ENCODE data around the gene KIAA1671. TPM values are rescaled to one million over a fixed set of nuclear protein-coding genes. Genes with fewer than 3 reads are reported as not detected.

The KIAA1671 gene
- total and polyA plus RNA-seq, 9 of the 15 experiments (the other 6 are each of a cell fraction or from before 2014, with no cell fraction given): under 0.01 to 0.11 (median 0.02) TPM; not detected in 5

DNA sequence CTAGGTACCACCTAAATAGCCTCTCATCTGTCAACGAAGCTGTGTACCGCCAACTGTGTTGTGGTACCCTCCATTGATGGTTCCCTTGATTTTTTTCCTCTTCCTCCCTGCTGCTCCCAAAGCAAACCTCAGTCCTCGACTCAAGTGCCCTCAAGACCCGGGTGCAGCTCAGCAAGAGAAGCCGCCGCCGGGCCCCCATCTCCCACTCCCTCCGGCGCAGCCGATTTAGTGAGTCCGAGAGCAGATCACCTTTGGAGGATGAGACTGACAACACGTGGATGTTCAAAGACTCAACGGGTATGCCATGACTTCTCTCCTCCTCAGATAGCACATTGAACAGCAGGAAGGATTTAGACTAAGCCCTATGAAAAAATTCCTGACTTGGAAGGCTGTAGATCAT is 224.7 kb downstream of the KIAA1671 start (continued):
- TF ChIP-seq ARID2 (IDR thresholded peaks at IDR 0.05) (no peak), SRSF7 (optimal IDR thresholded peaks at IDR 0.05; ENCODE audit: low read depth, low read length) (no peak)

DNA sequence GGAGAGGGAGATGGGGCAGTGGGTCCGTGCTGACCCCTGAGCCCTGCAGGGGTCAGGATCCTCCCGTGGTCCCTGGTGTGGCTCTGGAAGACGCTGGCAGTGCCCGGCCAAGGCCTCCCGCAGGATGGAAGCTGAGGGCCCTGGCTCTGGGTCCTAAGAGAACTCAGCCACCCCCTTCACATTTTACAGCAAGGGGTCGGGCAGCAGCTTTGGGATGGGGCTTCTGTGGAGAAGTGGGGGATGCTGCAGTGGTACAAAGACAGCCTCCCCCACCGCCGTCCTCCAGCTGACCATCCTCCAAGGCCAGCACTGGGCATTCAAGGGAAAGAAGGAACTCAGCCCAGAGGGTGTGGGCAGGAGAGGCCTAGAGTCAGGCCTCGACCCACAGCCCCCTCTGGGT is 225.4 kb downstream of the KIAA1671 start:
- H2AFZ ChIP-seq (ENCODE audit: low read depth, low read length): no peak overlapping the region
- H3K9me3 ChIP-seq (replicated peaks; ENCODE audit: control insufficient read depth, insufficient read depth, low read depth, low read length): no peaks in the 10 kb centered on the region
- BruUV-seq (replicated peaks): no TSS peak
- no peaks in the 10 kb centered on the region for H3K36me3 ChIP-seq (ENCODE audit: control insufficient read depth, insufficient read depth, low read length)
- no peak overlapping the region for H3K4me3 ChIP-seq
- no peaks in the 10 kb centered on the region for H3K79me2 ChIP-seq (ENCODE audit: control insufficient read depth, insufficient read depth, low read length)
- no peak for FAIRE-seq
- no peak for DNase-seq (ENCODE audit: extremely low read depth in 1 of 4, low spot score in 3 of 4)
- H3K9ac ChIP-seq (ENCODE audit: insufficient read depth in 1 of 2, low read depth in 2 of 2, low read length in 2 of 2): no peak overlapping the region
- H3K27ac ChIP-seq (ENCODE audit: extremely low read depth, low read depth, low read length): no peak overlapping the region
- in situ Hi-C loops (cut with MboI) (no loop called here), intact Hi-C loops (cut with micrococcal nuclease) (no loop called here)
- H3K4me2 ChIP-seq (ENCODE audit: insufficient read depth, low read length): no peak overlapping the region
- WGBS (ENCODE audit: insufficient coverage, low coverage, missing lambda C conversion rate): 0% methylated on average over 3 of the region's 9 CpGs
- H3K27me3 ChIP-seq (ENCODE audit: control insufficient read depth in 2 of 2, insufficient read depth in 2 of 2, low read length in 2 of 2): peaks cover 0 to 10% of the 10 kb centered on the region in 2 experiments; a peak in 3 of 5 replicates
- POLR2A ChIA-PET: no interaction called here
- H3K4me1 ChIP-seq (replicated peaks in 1 of 2; ENCODE audit: control insufficient read depth in 2 of 2, insufficient read depth in 2 of 2, low read length in 2 of 2): no peaks in the 10 kb centered on the region
- CTCF ChIA-PET (ENCODE audit: low intra/inter-chr PET ratio): no interaction called here
- no peaks in the 10 kb centered on the region for H3K9me1 ChIP-seq (ENCODE audit: control insufficient read depth, insufficient read depth, low read length)
- TF ChIP-seq, protein P1, sequence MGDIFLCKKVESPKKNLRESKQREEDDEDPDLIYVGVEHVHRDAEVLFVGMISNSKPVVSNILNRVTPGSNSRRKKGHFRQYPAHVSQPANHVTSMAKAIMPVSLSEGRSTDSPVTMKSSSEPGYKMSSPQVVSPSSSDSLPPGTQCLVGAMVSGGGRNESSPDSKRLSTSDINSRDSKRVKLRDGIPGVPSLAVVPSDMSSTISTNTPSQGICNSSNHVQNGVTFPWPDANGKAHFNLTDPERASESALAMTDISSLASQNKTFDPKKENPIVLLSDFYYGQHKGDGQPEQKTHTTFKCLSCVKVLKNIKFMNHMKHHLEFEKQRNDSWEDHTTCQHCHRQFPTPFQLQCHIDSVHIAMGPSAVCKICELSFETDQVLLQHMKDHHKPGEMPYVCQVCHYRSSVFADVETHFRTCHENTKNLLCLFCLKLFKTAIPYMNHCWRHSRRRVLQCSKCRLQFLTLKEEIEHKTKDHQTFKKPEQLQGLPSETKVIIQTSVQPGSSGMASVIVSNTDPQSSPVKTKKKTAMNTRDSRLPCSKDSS (IDR thresholded peaks at IDR 0.05; ENCODE audit: low read depth, partially characterized antibody): no peak
- no peak for TF ChIP-seq KHSRP (IDR thresholded peaks at IDR 0.05)
- TF ChIP-seq CC2D1A (IDR thresholded peaks at IDR 0.05): no peak
- no peak for TF ChIP-seq TFAM (CRISPR knock-in tag; conservative IDR thresholded peaks at IDR 0.05)
- TF ChIP-seq, protein P2, sequence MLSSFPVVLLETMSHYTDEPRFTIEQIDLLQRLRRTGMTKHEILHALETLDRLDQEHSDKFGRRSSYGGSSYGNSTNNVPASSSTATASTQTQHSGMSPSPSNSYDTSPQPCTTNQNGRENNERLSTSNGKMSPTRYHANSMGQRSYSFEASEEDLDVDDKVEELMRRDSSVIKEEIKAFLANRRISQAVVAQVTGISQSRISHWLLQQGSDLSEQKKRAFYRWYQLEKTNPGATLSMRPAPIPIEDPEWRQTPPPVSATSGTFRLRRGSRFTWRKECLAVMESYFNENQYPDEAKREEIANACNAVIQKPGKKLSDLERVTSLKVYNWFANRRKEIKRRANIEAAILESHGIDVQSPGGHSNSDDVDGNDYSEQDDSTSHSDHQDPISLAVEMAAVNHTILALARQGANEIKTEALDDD (IDR thresholded peaks at IDR 0.05): no peak
- TF ChIP-seq, protein P3, sequence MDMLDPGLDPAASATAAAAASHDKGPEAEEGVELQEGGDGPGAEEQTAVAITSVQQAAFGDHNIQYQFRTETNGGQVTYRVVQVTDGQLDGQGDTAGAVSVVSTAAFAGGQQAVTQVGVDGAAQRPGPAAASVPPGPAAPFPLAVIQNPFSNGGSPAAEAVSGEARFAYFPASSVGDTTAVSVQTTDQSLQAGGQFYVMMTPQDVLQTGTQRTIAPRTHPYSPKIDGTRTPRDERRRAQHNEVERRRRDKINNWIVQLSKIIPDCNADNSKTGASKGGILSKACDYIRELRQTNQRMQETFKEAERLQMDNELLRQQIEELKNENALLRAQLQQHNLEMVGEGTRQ (CRISPR knock-in tag; IDR thresholded peaks at IDR 0.05): no peak
- TF ChIP-seq ZNF586 (CRISPR knock-in tag; conservative IDR thresholded peaks at IDR 0.05): no peak
- TF ChIP-seq, protein P4, sequence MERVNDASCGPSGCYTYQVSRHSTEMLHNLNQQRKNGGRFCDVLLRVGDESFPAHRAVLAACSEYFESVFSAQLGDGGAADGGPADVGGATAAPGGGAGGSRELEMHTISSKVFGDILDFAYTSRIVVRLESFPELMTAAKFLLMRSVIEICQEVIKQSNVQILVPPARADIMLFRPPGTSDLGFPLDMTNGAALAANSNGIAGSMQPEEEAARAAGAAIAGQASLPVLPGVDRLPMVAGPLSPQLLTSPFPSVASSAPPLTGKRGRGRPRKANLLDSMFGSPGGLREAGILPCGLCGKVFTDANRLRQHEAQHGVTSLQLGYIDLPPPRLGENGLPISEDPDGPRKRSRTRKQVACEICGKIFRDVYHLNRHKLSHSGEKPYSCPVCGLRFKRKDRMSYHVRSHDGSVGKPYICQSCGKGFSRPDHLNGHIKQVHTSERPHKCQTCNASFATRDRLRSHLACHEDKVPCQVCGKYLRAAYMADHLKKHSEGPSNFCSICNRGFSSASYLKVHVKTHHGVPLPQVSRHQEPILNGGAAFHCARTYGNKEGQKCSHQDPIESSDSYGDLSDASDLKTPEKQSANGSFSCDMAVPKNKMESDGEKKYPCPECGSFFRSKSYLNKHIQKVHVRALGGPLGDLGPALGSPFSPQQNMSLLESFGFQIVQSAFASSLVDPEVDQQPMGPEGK (CRISPR knock-in tag; IDR thresholded peaks at IDR 0.05; ENCODE audit: borderline replicate concordance): no peak
- no peak for TF ChIP-seq PPARD (CRISPR knock-in tag; IDR thresholded peaks at IDR 0.05)
- TF ChIP-seq THRAP3 (IDR thresholded peaks at IDR 0.05; ENCODE audit: borderline replicate concordance): no peak
- no peak for TF ChIP-seq ZNF133 (CRISPR knock-in tag; IDR thresholded peaks at IDR 0.05)
- no peak for TF ChIP-seq ZBTB8A (IDR thresholded peaks at IDR 0.05; ENCODE audit: partially characterized antibody)
- no peak for TF ChIP-seq ZEB2 (IDR thresholded peaks at IDR 0.05)
- no peak for TF ChIP-seq ZNF384 (IDR thresholded peaks at IDR 0.05; ENCODE audit: low read depth, low read length)
- no peak for TF ChIP-seq ZNF507 (tag; conservative IDR thresholded peaks at IDR 0.05)
- no peak for TF ChIP-seq ZNF174 (CRISPR knock-in tag; IDR thresholded peaks at IDR 0.05)
- no peaks in the 10 kb centered on the region for H4K20me1 ChIP-seq (replicated peaks; ENCODE audit: control insufficient read depth, insufficient read depth, low read length)
- ATAC-seq: no peak
